ENCODE data around the gene ZNF653. TPM values are rescaled to one million over a fixed set of nuclear protein-coding genes. Genes with fewer than 3 reads are reported as not detected.
A peak's percentile ranks its signal among the peaks of the same experiment; 100 is the strongest.
"Not testable (repeated sequence)": the region's sequence is repeated elsewhere in the genome, so short reads cannot be mapped to it uniquely, and the experiment has no call there.

ZNF653 gene
- total RNA-seq, 1 experiment from 2014 or later, result 9.8 TPM

DNA sequence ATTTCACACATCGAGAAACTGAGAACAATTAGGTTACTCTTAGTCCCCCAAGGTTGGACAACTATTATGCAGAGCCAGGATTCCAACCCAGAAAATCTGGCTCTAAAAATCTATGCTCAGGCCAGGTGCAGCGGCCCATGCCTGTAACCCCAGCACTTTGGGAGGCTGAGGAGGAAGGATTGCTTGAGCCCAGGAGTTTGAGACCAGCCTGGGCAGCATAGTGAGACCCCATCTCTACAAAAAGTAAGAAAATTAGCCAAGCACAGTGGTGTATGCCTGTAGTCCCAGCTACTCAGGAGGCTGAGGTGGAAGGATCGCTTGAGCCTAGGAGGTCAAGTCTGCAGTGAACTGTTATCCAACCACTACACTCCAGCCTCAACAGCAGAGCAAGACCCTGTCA, 72.1 kb downstream of the ZNF653 start:
- DNase-seq (ENCODE audit: low spot score), result not testable (repeated sequence)

Small RNA genes within 50 kb of the gene (small RNA-seq; reads per million reads assigned to genes)
- gene MIR7974, result 3.4 reads per million, percentile 78 among the genes with 10 or more reads in this experiment
- 0.22 reads per million for gene RN7SL833P

Other genes starting within 250 kb of the ZNF653 start
- gene DOCK6, start 243.3 kb downstream of the ZNF653 start, total RNA-seq (2014; rRNA removed; shearing (Covaris generic)), result 12.7 and 19.4 TPM in 2 replicates
- gene TSPAN16, start 209.7 kb downstream of the ZNF653 start, total RNA-seq (2014; rRNA removed; shearing (Covaris generic)), result not detected in 2 replicates
- gene RAB3D, start 166.2 kb downstream of the ZNF653 start, total RNA-seq (2014; rRNA removed; shearing (Covaris generic)), result 17.5 and 20.5 TPM in 2 replicates
- gene TMEM205, start 159.6 kb downstream of the ZNF653 start, total RNA-seq (2014; rRNA removed; shearing (Covaris generic)), result 81.5 and 97.3 TPM in 2 replicates
- gene CCDC159, start 159.3 kb downstream of the ZNF653 start, total RNA-seq (2014; rRNA removed; shearing (Covaris generic)), result 3.5 and 9.2 TPM in 2 replicates
- gene PLPPR2, start 150.4 kb downstream of the ZNF653 start, total RNA-seq (2014; rRNA removed; shearing (Covaris generic)), result 1.7 and 3.6 TPM in 2 replicates
- 3.9 and 5.4 TPM in 2 replicates for gene SWSAP1, start 131.2 kb downstream of the ZNF653 start, total RNA-seq (2014; rRNA removed; shearing (Covaris generic))
- 3.7 and 3.8 TPM in 2 replicates for gene EPOR, start 121.5 kb downstream of the ZNF653 start, total RNA-seq (2014; rRNA removed; shearing (Covaris generic))
- 69.4 and 71.5 TPM in 2 replicates for gene RGL3, start 86.5 kb downstream of the ZNF653 start, total RNA-seq (2014; rRNA removed; shearing (Covaris generic))
- gene ODAD3, start 70.7 kb downstream of the ZNF653 start, total RNA-seq (2014; rRNA removed; shearing (Covaris generic)), result not detected in 2 replicates
- 145 and 159 TPM in 2 replicates for gene PRKCSH, start 70.2 kb downstream of the ZNF653 start, total RNA-seq (2014; rRNA removed; shearing (Covaris generic))
- gene ELAVL3, start 24.8 kb downstream of the ZNF653 start, total RNA-seq (2014; rRNA removed; shearing (Covaris generic)), result not detected in 2 replicates
- gene ECSIT, start 23.3 kb upstream of the ZNF653 start, total RNA-seq (2014; rRNA removed; shearing (Covaris generic)), result 55.7 and 56.4 TPM in 2 replicates
- not detected in 2 replicates for gene CNN1, start 33.0 kb upstream of the ZNF653 start, total RNA-seq (2014; rRNA removed; shearing (Covaris generic))
- 41.0 and 48.1 TPM in 2 replicates for gene ELOF1, start 53.4 kb upstream of the ZNF653 start, total RNA-seq (2014; rRNA removed; shearing (Covaris generic))
- 0.83 and 1.4 TPM in 2 replicates for gene ACP5, start 71.8 kb upstream of the ZNF653 start, total RNA-seq (2014; rRNA removed; shearing (Covaris generic))
- gene ZNF627, start 91.6 kb upstream of the ZNF653 start, total RNA-seq (2014; rRNA removed; shearing (Covaris generic)), result 1.4 and 2.4 TPM in 2 replicates
- gene ZNF823, start 233.1 kb upstream of the ZNF653 start, total RNA-seq (2014; rRNA removed; shearing (Covaris generic)), result 3.6 and 6.1 TPM in 2 replicates

Measured in HT-29 (cell line).